Stimulated activated CD4-positive, alpha-beta T cell treated with anti-CD3 and anti-CD28 coated beads, Interleukin-4, amount 100 ng/mL, for 4 hours (primary cell): ENCODE data around the gene IFFO2.

Experiments
- DNase-seq, 2 experiments: peaks; one replicate each; pipeline ENCODE4 v3.0.0-alpha.2; 2020

Gene IFFO2

DNA sequence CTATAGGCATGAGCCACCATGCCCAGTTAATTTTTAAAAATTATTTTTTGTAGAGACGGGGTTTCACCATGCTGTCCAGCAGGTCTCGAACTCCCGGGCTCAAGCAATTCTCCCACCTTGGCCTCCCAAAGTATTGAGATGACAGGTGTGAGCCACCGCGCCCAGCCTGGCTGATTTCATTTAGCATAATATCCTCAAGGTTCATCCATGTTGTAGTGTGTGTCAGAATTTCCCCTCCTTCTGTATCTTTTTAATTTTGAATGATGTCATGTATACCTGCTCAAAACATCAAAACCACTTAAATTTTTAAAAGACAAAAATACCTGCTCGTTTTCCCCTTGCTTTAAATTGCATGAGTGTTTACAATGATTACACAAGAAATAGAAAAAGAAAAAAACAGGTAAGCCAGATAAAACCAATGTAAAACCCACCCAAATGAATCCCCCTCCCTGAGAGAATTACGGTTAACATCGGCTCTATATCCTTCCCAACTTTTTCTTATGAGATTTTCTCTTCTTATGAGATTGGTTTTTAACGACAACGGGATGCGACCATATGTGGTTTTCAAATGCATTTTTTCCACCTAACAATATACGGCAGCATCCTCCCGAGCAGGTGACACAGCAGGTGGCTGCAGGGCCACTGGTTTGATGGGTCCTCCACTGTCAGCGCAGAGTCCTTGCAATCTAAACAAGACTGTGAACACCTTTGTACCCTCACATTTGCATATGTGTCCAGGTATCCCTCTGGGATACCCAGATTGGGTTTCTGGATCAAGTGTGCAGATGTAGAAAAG, 22.1 kb downstream of the IFFO2 start:
- no peak for DNase-seq

DNA sequence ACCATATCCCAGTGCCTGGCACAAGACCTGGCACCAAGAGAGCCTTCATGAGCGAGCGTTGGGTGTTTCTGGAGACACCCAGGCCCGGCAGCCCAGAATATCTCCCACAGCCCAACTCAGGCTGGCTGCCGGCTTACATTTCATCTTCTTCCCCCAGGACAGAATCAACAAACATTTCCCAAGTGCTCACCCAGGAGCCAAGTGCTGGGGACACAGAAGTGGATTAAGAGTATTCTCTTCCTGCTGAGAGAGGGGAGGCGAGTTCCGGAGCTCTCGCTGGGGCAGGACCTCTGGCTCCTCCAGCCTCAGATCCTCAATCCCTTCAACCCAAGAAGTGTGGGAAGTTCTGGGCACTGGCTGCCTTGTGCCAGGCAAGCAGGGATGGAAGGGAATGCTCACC, 23.6 kb downstream of the IFFO2 start:
- DNase-seq = no peak

DNA sequence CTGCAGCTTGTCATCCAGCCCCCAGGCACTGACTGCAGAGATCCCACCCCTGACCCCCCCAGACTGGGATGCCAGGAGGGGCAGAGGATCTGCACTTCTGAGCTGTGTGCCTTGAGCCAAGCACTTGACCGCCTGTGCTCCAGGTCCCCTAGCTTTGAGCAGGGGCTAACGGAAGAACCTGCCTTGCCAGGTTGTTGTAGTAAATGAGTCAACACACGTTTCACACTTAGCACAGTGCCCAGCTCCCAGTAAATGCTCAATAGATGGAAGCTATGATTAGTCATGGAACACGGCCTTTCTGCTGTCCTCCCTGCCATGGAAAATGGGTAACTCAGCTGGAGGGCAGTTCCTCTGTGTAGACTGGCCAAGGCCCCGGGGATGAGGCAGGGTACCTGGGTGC, 24.1 kb downstream of the IFFO2 start:
- DNase-seq = no peak

DNA sequence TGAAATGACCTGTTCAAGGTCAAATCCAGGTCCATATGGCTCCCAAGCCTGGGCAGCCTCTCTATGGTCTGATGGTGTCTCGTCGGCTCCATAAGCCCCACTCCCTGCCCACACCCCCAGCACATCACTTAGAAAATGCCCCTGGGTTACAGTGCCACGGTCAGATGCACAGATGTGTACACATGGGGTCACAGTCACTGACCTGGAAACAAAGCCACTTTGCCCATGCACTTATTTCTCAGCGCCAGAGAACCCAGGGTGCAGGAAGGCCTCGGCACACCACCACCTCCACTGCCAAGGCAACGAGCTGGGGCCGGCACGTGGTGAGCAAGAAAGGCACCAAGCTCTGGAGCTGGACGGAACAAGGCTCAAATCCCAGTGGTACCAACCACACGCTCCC, 24.7 kb downstream of the IFFO2 start:
- DNase-seq = no peak

DNA sequence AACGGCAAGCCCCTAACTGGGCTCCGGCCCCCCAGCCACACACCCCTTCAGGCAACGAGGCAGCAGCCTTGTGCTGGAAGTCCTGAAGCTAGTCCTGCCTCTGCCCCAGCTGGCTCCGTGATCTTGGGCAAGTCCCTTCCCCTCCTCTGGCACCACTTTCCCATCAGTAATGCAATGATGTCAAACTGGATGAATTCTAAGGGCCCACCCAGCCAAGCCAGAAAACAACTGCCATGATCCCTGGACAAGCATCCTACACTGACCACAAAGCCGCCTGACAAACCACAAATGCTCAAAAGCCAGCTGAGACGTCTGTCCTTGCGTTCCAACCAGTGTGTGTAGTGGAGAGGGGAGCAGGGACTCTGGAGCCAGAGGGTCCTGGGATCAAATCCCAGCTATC, 26.8 kb downstream of the IFFO2 start:
- no peak for DNase-seq

DNA sequence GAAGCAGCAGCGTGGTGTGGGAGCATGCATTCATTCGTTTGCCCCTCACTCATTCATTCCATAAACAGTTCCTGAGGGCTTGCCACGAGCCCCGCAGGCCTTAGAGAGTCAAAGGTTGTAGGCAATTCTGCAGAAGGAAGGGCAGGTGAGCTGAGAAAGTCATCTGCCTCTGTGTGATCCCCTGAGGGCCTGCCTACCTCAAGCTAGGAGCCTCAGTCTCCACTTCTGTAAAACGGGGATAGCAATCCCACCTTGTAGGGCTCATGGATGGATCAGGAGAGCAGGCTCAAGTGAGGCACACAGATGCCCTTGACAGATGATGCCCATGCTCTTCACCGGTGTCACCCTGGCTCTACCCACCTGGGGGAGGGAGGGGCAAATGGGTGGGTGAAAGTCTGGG, 27.5 kb downstream of the IFFO2 start:
- DNase-seq = no peak

DNA sequence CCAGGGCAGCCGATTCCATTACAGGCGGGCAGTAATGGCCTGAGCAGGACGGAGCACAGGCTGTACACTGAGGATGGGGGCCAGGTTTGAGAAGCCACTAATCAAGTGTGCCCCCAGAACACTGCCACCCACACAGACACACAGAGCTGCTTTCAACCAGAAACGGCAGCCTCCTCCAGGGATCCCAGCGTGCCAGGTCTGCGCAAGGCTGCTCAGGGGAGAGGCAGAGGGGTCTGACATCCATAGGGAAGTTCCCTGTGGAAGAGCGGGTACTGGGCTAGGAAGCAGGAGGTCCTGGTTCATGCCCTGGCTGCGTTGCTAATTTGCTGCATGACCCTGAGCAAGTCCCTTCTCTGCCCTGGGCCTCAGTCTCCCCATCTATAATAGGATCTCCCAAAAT, 28.1 kb downstream of the IFFO2 start:
- DNase-seq = no peak

DNA sequence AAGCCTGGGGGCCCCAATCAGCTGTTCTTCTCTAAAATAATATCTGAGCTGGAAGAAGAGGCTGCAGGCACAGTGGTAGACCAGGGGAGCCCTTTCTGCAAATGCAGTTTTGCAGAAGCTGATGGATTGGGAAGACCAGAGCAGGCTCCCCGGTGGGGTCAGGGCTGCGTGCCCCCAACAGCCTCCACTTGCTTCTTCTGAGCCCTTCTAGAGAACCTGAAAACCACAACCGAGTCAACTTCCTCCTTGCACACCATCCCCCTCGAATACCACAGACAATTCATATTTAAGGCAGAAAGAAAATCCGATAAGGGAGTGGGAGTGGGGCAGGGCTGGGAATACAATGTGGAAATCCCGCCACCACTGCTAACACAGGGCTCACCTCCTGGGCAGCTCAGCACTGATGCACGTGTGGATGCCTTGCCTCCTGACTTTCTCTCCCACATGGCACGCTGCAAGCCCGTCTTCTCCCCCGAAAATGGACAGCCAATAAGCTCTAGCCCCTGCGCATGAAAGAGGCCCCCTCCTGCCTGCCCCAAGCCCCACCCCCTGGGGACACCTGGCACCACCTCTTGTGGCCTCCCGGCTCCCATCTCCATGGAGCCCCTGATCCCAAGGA, 28.7 kb downstream of the IFFO2 start:
- DNase-seq = peak; percentile 25 to 31

DNA sequence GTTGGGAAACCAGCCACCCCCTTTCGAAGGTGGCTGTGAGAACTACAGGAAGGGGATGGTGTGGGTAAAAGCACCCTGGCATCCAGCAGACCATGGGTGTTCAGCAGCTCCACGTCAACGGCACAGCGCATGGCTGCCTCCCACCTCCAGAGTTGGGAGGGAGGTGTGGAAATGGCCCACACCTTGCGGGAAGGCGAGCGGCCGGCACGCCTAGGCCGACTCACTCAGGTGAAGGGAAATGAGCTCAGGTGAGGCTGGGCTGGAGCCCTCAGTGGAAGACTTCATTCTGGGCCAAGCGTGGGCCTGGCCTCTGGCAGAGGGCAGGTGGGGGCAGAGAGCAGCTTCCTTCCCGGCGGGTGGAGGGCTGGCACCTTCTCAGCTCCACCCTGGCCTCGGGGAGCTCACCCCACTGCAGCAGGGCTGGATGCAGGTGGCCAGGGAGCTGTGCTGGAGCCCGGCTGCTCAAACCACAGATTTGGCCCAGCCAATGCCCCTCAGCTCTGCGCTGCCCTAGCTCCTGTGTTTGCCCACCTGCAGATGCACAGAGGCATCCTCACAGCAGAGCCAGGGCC, 29.3 kb downstream of the IFFO2 start:
- peak; percentile 15 to 35 for DNase-seq

DNA sequence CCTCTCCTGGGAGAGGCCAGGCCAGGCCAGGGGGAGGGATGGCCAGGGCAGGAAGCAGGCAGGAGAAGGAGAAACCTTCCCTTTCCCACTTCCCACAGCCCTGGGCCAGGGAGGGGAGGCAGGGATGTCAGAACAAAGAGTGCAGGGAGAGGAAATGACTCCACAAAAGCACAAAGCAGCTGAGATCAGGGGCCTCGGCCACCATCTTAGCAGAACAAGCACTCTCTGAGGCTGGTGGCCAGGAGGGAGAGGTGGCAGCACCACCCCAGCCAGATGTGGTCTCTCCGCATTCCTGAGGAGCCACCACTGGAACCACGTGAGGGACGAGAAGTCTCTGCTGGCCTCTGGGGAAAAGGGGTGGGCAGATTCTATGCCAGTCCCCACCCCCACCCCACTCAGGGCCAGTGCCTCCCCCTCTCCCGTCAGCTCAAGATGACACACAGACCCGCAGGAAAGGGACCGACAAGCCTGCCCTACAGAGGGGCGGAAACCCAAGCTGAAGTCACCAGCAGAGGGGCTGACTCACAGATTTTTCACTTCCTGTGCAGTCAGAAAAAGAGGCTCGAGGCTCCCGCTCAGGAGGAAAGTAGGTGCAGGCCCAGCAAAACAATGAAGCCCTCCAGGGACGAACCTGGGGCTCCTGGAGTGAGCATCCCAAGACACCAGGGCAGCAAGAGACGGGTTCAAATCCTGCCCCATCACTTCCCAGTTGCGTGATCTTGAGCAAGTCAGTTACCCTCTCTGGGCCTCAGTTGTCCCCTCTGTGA, 30.0 kb downstream of the IFFO2 start:
- peak; percentile 73 to 91 for DNase-seq

DNA sequence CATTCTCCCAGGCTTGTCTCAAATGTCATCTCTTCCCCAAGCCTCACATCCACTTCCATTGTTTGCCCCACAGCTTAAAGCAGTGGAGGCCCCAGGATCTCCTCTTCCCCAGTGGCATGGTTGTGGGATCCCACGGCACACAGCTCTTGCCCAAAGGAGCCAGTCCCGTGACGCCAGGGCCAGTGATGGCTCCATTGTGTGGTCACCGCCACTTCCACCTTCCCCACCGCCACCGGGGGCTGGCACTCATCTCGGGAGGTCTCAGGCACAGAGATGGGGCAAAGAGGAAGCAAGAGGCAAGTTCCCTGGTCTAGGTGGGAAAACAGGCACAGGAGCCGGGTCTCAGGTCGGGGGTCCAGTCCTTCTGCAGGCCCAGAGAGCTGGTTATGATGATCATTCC, 31.2 kb downstream of the IFFO2 start:
- no peak for DNase-seq

DNA sequence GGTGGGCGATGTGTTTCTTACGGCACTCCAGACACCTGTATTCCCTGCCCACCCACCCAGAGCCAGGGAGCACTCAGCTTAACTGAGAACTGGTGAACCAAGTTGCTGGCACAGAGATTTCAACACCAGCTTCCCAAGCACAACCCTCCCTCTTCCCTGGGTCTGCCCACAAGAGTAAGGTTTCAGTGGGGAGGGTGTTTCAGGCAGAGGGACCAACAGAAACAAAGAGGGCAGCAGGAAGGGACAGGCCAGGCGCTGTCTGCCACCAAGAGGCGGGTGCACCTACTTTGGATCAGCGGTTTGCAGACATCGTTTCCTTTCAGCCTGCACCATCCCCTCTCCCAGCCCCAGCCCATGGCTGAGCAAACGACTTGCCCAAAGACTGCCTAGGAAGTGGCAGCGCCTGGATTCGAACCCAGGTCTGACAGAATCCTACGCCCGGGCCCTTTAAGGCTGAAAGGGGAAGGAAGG, 32.2 kb downstream of the IFFO2 start:
- DNase-seq = no peak

DNA sequence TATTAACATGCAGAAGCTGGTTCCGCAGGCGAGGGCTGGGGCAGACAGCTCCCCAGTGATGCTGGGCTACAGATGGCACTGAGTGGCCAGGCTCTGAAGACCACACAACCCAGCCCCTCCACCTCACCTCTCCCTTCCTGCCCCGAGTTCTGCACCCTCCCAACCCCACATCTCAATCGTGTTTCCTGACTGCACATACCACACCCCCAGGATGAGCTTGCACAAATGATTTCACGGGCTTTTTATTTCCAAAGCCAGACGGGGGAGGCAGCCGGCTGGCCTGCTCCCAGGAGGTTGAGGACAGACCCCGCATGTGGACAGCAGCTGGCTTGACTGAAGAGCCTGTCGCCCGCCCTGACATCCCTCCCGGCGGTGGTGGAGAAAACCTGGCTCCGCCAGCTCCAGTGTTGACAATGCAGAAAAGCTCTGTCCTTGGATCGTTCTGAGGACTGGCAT, 32.7 kb downstream of the IFFO2 start:
- no peak for DNase-seq

DNA sequence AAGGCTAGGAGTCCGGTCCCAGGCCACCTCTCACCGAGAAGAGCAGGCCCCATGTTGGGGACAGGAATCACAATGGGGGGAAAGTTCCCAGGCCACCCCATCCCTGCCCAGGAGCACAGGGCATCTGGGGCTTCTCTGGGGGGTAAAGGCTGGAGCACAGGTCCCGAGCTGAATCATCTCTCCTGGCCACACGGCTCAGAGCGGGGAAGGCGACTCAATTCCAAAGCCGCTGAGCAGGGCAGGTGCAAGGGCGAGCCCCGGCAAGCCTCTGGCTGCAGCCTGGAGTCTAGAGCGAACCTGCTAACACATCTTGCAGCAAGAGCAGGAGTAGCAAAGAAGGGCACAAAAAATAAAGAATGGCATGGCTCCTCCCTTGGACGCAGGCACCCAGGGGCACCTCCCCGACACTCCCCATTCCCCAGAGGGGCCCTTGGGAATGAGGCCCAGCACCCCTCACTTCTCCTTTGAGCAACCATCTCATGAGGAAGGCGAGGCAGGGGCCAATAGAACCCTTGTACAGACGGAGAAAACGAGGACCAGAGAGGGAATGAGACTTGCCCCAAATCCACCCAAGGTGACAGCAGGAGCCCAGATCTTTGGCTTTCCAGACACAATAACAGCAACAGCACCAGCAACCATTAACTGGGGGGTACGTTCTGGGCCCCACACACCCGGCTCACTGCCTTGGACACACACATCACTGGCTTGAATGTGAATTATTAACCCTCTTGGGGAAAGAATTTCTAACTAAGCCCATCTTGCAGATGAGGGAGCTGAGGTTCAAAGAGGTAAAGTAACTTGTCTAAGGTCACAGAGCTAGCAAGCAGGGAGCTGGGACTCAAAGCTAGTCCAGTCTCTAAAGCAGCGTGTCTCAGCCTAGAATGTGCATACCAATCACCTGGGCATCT, 33.4 kb downstream of the IFFO2 start:
- no peak for DNase-seq

DNA sequence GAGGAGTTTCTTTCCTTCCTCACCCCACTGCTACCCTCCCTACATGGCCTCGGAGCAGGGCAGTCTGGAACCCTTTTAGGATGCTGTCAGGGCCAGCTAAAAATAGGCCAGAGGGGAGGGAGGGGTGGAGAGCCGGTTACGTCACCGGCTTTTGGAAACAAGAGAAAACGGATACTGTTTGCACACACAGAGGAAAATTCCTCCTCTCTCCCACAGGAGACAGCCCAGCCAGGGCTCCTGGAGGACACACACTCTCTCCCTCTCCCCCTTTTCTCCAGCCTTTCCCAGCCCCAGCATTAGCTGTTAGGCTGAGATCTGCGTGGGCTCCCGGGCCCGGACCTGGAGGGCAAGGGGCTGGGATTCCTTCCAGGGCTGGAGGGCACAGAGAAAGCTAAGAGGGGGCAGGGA, 34.2 kb downstream of the IFFO2 start:
- no peak for DNase-seq

DNA sequence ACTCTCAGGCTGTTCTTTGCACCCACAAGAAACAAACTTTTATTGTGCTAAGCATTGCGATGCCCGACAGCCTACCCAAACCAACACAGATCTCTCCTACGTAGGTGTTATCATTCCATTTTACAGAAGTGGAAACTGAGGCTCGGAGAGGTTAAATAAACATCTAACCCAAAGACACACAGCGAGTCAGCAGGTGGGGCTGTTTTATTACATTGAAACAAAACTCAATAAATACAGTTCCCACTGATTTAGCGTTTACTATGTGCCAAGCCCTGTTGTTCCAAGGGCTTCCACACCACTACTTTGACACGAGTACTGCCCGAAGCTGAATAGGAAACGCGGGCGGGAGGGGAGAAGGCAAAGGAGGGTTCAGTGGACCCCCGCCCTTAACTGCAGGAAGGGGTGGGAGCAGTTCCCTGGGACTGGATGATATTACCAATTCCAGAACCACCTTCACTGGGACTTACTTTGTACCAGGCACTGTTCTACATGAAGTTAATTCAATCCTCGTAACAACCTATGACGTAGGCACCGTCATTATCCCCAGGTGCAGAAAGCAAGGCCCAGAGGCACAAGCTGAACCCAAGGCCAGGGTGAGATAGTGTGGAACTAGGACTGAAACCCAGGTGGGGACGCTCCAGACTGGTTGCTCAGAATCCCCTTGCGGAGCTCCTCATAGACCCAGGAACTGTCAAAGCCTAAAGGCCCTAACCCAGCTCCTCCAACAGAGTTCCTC, 34.8 kb downstream of the IFFO2 start:
- DNase-seq = no peak

DNA sequence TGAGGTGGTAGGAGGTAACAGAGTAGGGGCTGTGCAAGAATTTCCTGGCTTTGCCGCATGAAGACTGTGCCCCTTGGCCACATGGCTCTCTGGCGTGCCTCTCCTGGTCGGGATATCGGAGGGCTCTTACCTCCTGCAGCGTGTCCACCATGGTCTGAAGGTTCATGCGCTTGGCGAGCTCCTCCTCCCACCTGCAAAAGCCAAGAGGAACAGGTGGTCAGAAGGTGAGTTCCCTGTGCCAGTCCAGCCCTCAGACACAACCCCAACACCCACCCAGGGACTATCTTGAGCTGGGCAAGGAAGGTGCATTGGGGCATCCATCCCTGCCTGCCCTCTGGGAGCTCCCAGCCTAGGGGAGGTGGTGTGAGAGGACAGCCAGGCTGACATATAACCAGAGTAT, 35.5 kb downstream of the IFFO2 start:
- no peak for DNase-seq

DNA sequence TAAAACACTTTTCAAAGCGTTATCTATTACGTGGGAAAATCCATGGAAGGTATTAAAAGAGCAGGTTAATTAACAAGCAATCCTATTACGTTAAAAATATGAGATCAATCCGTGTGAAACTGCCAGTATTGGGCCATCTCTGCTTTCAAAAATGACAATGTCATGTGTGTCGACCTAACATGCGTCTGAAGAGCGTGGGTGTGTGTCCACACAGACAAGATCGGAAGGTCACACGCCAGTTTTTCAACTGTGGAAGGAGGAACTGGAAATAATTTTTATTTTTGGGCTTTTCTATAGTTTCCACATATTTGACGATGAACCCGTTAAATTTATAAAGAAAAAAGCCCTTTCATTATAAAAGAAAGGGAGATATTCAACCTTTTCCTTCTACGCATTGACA, 36.5 kb downstream of the IFFO2 start:
- DNase-seq = no peak

DNA sequence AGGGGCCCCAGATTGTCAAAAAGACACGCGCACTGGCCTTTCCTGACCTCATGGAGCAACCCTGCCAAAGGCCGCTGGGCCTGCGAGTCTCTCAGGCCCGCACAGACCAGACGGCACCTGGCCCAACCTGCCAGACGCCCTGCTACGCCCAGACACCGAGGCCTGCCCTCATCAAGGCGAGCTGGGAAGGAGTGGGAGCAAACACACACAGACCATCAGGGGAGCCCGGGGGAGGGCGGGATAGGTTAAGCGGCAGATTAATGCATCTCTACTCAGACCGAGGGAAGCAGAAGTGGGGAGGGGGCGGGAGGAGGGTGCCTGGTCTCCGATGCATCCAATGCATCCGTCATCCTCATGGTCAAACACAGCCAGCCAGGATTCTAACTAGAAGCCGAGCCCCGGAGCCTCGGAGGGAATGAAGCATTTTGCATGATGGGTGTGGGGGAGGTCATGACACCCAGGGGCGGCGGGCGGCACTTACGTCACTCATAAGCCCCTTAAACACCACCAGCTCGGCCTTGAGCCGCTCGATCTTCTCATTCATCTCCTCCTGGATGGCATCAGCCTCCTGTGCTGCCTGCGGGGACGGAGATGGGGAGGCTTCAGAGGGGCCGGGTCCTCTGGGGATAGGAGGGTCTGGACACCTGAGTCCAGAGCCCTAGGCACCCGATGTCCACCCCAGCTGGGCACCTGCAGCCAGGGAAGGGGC, 37.1 kb downstream of the IFFO2 start:
- DNase-seq = no peak

DNA sequence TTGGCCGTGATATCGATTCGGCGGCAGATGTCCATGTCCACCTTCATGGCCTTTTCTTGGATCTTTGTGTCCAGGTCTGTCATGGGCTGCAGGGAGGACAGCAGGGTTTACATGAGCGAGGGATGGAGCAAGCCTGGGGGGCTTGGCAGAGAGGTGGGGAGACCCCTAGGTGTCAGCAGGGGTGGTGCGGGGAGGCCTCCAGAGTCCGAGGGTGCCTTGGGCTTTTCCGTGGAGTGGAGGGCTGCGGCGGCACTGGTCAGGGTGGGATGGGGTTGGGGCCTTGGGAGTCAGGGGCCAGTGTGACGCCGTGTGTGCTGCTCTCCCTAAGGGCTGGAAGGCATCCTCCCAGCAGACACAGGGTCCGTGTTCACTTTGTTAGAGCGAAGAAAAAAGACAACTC, 38.1 kb downstream of the IFFO2 start:
- DNase-seq = no peak
